Esophagus muscularis mucosa (tissue), 4 donors: Measurements from ENCODE around the gene TIMP2. TPM values are rescaled to one million over a fixed set of nuclear protein-coding genes. Genes with fewer than 3 reads are reported as not detected.

Experiments used
- DNase-seq: peaks from one replicate; pipeline ENCODE4 v3.0.0-alpha.2; 2017; ENCODE audit errors: extremely low spot score
- H3K27ac ChIP-seq, 4 donors: fragments of 200-600 bp; sonication (generic); replicated peaks in 1 of 4; 1 replicate in 3 of 4; 2 replicates in 1 of 4; pipeline ENCODE4 v1.5.1; 2016 to 2019; ENCODE audit warnings: mild to moderate bottlenecking in 1 of 4
- H3K27me3 ChIP-seq, 4 donors: fragments of 200-600 bp; sonication (generic); one replicate each; pipeline versions ENCODE4 v1.5.1 to v1.6.0; 2016 to 2019
- H3K36me3 ChIP-seq, 4 donors: fragments of 200-600 bp; sonication (generic); one replicate each; pipeline ENCODE4 v1.5.1; 2016 to 2019
- H3K4me1 ChIP-seq, 4 donors: fragments of 200-600 bp; sonication (generic); one replicate each; pipeline ENCODE4 v1.5.1; 2016 to 2019
- H3K4me3 ChIP-seq, 4 donors: fragments of 200-600 bp; sonication (generic); 1 replicate in 2 of 4; 2 replicates in 2 of 4; pipeline ENCODE4 v1.5.1; 2016 to 2019; ENCODE audit warnings: mild to moderate bottlenecking in 4 of 4, moderate library complexity in 1 of 4
- H3K9me3 ChIP-seq, 4 donors: fragments of 200-600 bp; sonication (generic); 1 replicate in 3 of 4; 2 replicates in 1 of 4; pipeline ENCODE4 v1.5.1; 2016 to 2019
- CTCF ChIP-seq, 3 experiments: fragments of 200-600 bp in 2 of 3; fragments of 450-650 bp in 1 of 3; sonication (generic) in 2 of 3; IDR thresholded peaks; one replicate each; pipeline ENCODE4 v1.5.1; 2017 to 2019; ENCODE audit warnings: antibody characterized with exemption in 3 of 3, mild to moderate bottlenecking in 2 of 3, moderate library complexity in 1 of 3
- EP300 ChIP-seq: sonication (generic); formaldehyde crosslinking; IDR thresholded peaks from one replicate; pipeline ENCODE4 v1.6.1; 2017; ENCODE audit warnings: antibody characterized with exemption
- POLR2A ChIP-seq: fragments of 450-650 bp; IDR thresholded peaks from one replicate; pipeline ENCODE4 v1.6.1; 2017; ENCODE audit warnings: antibody characterized with exemption, moderate library complexity, mild to moderate bottlenecking, low read depth
- POLR2AphosphoS5 ChIP-seq, 2 donors: sonication (generic); formaldehyde crosslinking; IDR thresholded peaks; one replicate each; pipeline ENCODE4 v1.6.1; 2017; ENCODE audit warnings: antibody characterized with exemption in 2 of 2
- WGBS: methylation state at CpG from one replicate; pipeline ENCODE4 v1.1.5; 2018; 5-methylcytosine and 5-hydroxymethylcytosine counted together
- intact Hi-C: fragments of 100-400 bp; cut with DNase I; formaldehyde crosslinking; loops from one replicate; pipeline ENCODE4 v1.15.1; 2023
- total RNA-seq, 4 donors: library from RNA; depleted of rRNA; stranded (reverse); fragments of >200 nt; gene quantifications; one replicate each; pipeline versions ENCODE4 v1.1.0 to v1.2.1, GENCODE V29; 2016

TIMP2 gene
- total RNA-seq, 4 donors from 2014 or later, result 177 to 315 (median 229) TPM

DNA sequence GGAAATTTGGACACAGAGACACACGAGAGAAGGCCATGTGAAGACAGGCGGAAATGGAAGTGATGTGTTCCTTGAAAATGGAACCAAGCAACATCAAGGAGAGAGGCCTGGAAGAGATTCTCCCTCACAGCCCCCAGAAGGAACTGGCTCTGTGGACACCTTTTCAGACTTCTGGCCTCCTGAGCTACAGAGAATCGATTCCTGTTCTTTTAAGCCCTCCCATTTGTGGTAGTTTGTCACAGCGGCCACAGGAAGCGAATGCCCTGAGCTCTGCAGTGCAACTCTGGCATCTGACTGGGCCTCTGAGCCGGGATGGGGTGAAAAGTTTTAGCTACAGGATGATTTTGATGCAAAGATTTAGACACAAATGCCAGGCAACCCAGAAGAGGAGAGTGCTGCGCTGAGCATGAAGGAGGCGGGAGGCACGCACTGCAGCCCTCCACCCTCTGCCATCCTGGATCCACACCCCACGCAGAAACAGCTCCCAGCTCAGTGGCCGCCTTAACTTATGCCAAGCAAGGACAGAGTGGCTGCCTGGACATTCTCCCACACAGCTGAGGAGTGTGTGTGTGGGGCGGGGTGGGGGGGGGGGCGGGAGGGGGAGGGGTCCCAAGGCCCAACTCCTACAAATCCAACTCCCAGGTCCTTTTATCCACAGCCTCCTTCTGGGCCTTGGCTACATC, 2.2 kb downstream of the TIMP2 start:
- H3K36me3 ChIP-seq, result peaks cover 0 to 3% (median 0%) of the 10 kb centered on the region in 4 donors
- H3K27ac ChIP-seq, result peak overlapping the region; percentile 92 to 99 (median 96)
- intact Hi-C loops, result loop anchor here (5.0 kb wide), 2 partner anchors 41 to 49 kb away; no protein-coding TSS in a partner anchor
- H3K9me3 ChIP-seq, result no peaks in the 10 kb centered on the region
- TF ChIP-seq POLR2A, result no peak
- TF ChIP-seq CTCF (IDR thresholded peaks at IDR 0.05), result no peak
- no peak for TF ChIP-seq POLR2AphosphoS5 (IDR thresholded peaks at IDR 0.05)
- TF ChIP-seq EP300, result no peak
- H3K4me1 ChIP-seq, result peaks cover 56 to 92% (median 83%) of the 10 kb centered on the region in 4 donors
- H3K4me3 ChIP-seq, result peak overlapping the region; percentile 81 to 95 (median 91)
- H3K27me3 ChIP-seq, result no peaks in the 10 kb centered on the region
- no peak for DNase-seq
- WGBS, result 30% methylated on average over 5 of the region's 13 CpGs

DNA sequence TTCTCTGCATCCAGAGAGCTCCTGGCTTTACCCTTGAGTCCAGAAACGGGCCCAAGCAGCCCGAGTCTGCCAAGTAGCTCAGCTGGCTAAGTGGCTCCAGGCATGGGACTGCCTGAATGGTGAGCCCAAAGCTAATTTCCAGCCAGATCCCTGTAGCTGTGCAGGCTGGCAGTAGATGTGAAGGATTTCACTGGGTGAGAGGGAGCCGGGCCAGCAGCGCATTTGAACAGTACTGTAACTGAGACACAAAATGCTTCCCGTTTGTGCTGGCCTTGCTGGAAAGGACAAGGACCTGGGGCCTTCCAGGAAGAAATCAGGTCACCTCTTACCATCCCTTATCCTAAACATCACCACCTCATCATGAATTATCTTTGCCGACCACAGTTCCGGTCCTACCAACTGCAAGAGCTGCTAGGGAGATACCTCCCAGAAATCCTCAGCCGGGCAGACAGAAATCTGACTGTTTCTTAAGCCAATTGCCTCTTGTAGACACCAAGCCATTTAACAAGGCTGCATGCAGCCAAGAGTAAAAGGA, 3.7 kb downstream of the TIMP2 start:
- Histone ChIP-seq H3K4me3 (peak overlapping the region in 3 of 4 donors; percentile 81 to 95 (median 93)), H3K9me3 (no peaks in the 10 kb centered on the region), H3K4me1 (peaks cover 66 to 94% (median 86%) of the 10 kb centered on the region in 4 donors), H3K27me3 (no peaks in the 10 kb centered on the region), H3K36me3 (peaks cover 0 to 3% (median 0%) of the 10 kb centered on the region in 4 donors), H3K27ac (peak overlapping the region; percentile 92 to 99 (median 96))
- TF ChIP-seq POLR2A (no peak), POLR2AphosphoS5 (IDR thresholded peaks at IDR 0.05) (no peak), EP300 (no peak), CTCF (IDR thresholded peaks at IDR 0.05) (no peak)
- WGBS, result 33% methylated on average over 6 of the region's 8 CpGs
- intact Hi-C loops, result loop anchor here (5.0 kb wide), 2 partner anchors 39 to 51 kb away; no protein-coding TSS in a partner anchor
- DNase-seq, result no peak

- Histone ChIP-seq H3K4me1 (peaks cover 72 to 94% (median 87%) of the 10 kb centered on the region in 4 donors), H3K27ac (peak overlapping the region; percentile 92 to 99 (median 96))
Measured at GRCh38 chr17:78920528-78920927, 4.7 kb downstream of the TIMP2 start.

DNA sequence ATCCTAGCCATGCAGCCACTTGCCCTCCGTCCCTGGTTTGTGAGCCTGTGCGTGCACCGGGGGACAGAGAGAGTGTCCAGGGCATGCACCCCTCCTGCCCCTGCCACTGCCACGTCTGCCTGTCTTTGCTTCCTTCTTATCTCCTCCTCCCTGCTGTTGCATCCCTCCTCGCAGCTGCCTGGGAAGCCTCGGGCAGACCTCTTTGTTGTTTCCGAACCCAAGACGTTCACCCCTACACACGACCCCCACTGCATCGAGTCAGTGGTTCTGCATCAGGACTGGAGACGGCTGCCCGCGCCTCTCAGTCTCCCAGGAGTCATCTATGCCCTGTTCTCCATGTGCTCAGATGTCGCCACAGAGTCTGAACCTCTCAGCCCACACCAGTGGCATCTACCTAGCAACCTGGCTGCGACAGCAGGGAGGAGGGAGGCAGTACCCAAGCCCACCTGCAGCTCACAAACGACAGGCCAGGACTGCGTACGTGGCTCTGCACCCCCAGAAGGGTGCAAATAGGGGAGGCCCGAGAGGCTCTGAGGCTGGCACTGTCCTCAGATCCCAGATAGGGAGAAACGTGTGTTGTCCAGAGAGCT, 5.2 kb downstream of the TIMP2 start:
- intact Hi-C loops, result loop anchor here (5.0 kb wide), 3 partner anchors 38 to 53 kb away; no protein-coding TSS in a partner anchor
- H3K4me1 ChIP-seq, result peaks cover 78 to 98% (median 92%) of the 10 kb centered on the region in 4 donors
- H3K9me3 ChIP-seq, result no peaks in the 10 kb centered on the region
- WGBS, result 52% methylated on average over 20 of the region's 20 CpGs
- H3K36me3 ChIP-seq, result peaks cover 0 to 3% (median 0%) of the 10 kb centered on the region in 4 donors
- H3K27me3 ChIP-seq, result no peaks in the 10 kb centered on the region
- TF ChIP-seq POLR2AphosphoS5 (IDR thresholded peaks at IDR 0.05) (no peak), CTCF (IDR thresholded peaks at IDR 0.05) (no peak), POLR2A (no peak), EP300 (no peak)
- DNase-seq, result no peak
- H3K4me3 ChIP-seq, result peak overlapping the region in 1 of 4 donors; percentile 2
- peak overlapping the region; percentile 92 to 99 (median 96) for H3K27ac ChIP-seq

More at GRCh38 chr17:78920528-78920927, 4.7 kb downstream of the TIMP2 start:
- no peak for DNase-seq
- TF ChIP-seq CTCF (IDR thresholded peaks at IDR 0.05), result no peak
- peak overlapping the region in 1 of 4 donors; percentile 2 for H3K4me3 ChIP-seq
- H3K36me3 ChIP-seq, result peaks cover 0 to 3% (median 0%) of the 10 kb centered on the region in 4 donors
- intact Hi-C loops, result loop anchor here (5.0 kb wide), 2 partner anchors 38 to 52 kb away; no protein-coding TSS in a partner anchor
- 67% methylated on average over 8 of the region's 8 CpGs for WGBS
- H3K27me3 ChIP-seq, result no peaks in the 10 kb centered on the region
- no peaks in the 10 kb centered on the region for H3K9me3 ChIP-seq
